ENCODE results near the gene ZNF385B. TPM values are rescaled to one million over a fixed set of nuclear protein-coding genes. Genes with fewer than 3 reads are reported as not detected.

ZNF385B gene
- total RNA-seq, 1 donor from 2014 or later, result 35.8 TPM

GRCh38 chr2:179524809-179525339, 336.5 kb downstream of the ZNF385B start:
- H3K27ac Mint-ChIP-seq, result no peak overlapping the region
- no peak overlapping the region for H3K4me3 Mint-ChIP-seq
- no peaks in the 10 kb centered on the region for H3K36me3 ChIP-seq
- H3K36me3 Mint-ChIP-seq, result no peaks in the 10 kb centered on the region
- no peaks in the 10 kb centered on the region for H3K27me3 ChIP-seq
- no peak overlapping the region for H3K4me2 ChIP-seq
- no peaks in the 10 kb centered on the region for H4K20me1 ChIP-seq (ENCODE audit: low read depth)
- no peaks in the 10 kb centered on the region for H3K9me3 ChIP-seq (ENCODE audit: low read depth)
- H3K79me2 ChIP-seq (ENCODE audit: low read depth), result no peaks in the 10 kb centered on the region
- H3K4me3 ChIP-seq, result no peak overlapping the region
- TF ChIP-seq EZH2phosphoT487 (IDR thresholded peaks at IDR 0.05) (no peak), EZH2 (IDR thresholded peaks at IDR 0.05) (no peak), CTCF (IDR thresholded peaks at IDR 0.05) (no peak)
- H3K4me1 ChIP-seq, result no peaks in the 10 kb centered on the region
- no peaks in the 10 kb centered on the region for H3F3A ChIP-seq (ENCODE audit: low read depth)
- no peaks in the 10 kb centered on the region for H3K9me3 Mint-ChIP-seq
- H3K9ac ChIP-seq, result no peak overlapping the region
- H2AFZ ChIP-seq (replicated peaks), result no peak overlapping the region
- H3K27ac ChIP-seq, result no peak overlapping the region
- no peaks in the 10 kb centered on the region for H3K4me1 Mint-ChIP-seq
- DNase-seq (ENCODE audit: low spot score), result no peak
- no peaks in the 10 kb centered on the region for H3K27me3 Mint-ChIP-seq (ENCODE audit: insufficient read depth, low read depth)

- no peak overlapping the region for H3K27ac ChIP-seq
- no peak for DNase-seq (ENCODE audit: low spot score)
- H3K27ac Mint-ChIP-seq, result no peak overlapping the region
- H3K4me3 ChIP-seq, result no peak overlapping the region
- no peaks in the 10 kb centered on the region for H3K4me1 ChIP-seq
- no peak overlapping the region for H2AFZ ChIP-seq (replicated peaks)
- no peaks in the 10 kb centered on the region for H3K27me3 ChIP-seq
- H3K4me1 Mint-ChIP-seq, result no peaks in the 10 kb centered on the region
- H3K36me3 Mint-ChIP-seq, result no peaks in the 10 kb centered on the region
- H3K9ac ChIP-seq, result no peak overlapping the region
- no peaks in the 10 kb centered on the region for H3K36me3 ChIP-seq
- TF ChIP-seq CTCF (IDR thresholded peaks at IDR 0.05) (no peak), EZH2phosphoT487 (IDR thresholded peaks at IDR 0.05) (no peak), EZH2 (IDR thresholded peaks at IDR 0.05) (no peak)
- H3F3A ChIP-seq (ENCODE audit: low read depth), result no peaks in the 10 kb centered on the region
- H3K27me3 Mint-ChIP-seq (ENCODE audit: insufficient read depth, low read depth), result no peaks in the 10 kb centered on the region
- H4K20me1 ChIP-seq (ENCODE audit: low read depth), result no peaks in the 10 kb centered on the region
- no peaks in the 10 kb centered on the region for H3K9me3 ChIP-seq (ENCODE audit: low read depth)
- H3K4me2 ChIP-seq, result no peak overlapping the region
- no peaks in the 10 kb centered on the region for H3K9me3 Mint-ChIP-seq
- H3K4me3 Mint-ChIP-seq, result no peak overlapping the region
- no peaks in the 10 kb centered on the region for H3K79me2 ChIP-seq (ENCODE audit: low read depth)
Measured at GRCh38 chr2:179521944-179522343, 339.5 kb downstream of the ZNF385B start.

- Mint-ChIP-seq H3K36me3 (no peaks in the 10 kb centered on the region), H3K27me3 (ENCODE audit: insufficient read depth, low read depth) (no peaks in the 10 kb centered on the region), H3K4me3 (no peak overlapping the region), H3K9me3 (no peaks in the 10 kb centered on the region), H3K27ac (no peak overlapping the region), H3K4me1 (no peaks in the 10 kb centered on the region)
- Histone ChIP-seq H3K79me2 (ENCODE audit: low read depth) (no peaks in the 10 kb centered on the region), H3K9me3 (ENCODE audit: low read depth) (no peaks in the 10 kb centered on the region), H3K27ac (no peak overlapping the region), H3K4me3 (no peak overlapping the region), H3F3A (ENCODE audit: low read depth) (no peaks in the 10 kb centered on the region), H3K4me1 (no peaks in the 10 kb centered on the region), H2AFZ (replicated peaks) (no peak overlapping the region), H3K36me3 (peaks cover 17% of the 10 kb centered on the region), H3K4me2 (no peak overlapping the region), H3K9ac (no peak overlapping the region), H3K27me3 (no peaks in the 10 kb centered on the region), H4K20me1 (ENCODE audit: low read depth) (no peaks in the 10 kb centered on the region)
- TF ChIP-seq CTCF (IDR thresholded peaks at IDR 0.05) (no peak), EZH2phosphoT487 (IDR thresholded peaks at IDR 0.05) (no peak), EZH2 (IDR thresholded peaks at IDR 0.05) (no peak)
- no peak for DNase-seq (ENCODE audit: low spot score)
Measured at GRCh38 chr2:179518830-179519229, 342.6 kb downstream of the ZNF385B start.

Data from neural progenitor cell (in vitro differentiated cells).